ENCODE data around the gene NPL. TPM values are rescaled to one million over a fixed set of nuclear protein-coding genes. Genes with fewer than 3 reads are reported as not detected.

Gene NPL
- total RNA-seq, 4 donors from 2014 or later: 6.6 to 18.9 (median 9.7) TPM

DNA sequence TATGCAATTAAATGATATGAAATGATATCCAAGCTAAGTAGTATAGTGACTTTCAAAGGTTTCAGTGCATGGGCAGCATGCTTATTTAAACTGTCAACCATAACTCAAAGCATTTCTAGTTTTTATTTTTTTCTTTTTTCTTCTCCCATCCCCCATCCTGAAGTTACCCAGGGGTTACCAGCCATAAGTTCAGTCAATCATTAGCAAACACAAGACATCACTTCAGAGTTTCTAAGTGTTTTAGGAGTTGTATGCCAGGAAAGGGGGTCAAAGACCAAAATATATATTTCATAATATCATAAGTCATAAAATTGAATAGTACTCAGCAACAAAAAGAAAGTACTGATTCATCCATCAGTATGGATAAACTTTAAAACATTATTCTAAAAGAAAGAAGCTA lies 78.3 kb downstream of the NPL start:
- intact Hi-C loops (cut with DNase I; ENCODE audit: low total_unique reads): no loop called here
- TF ChIP-seq CTCF (IDR thresholded peaks at IDR 0.05) (no peak), POLR2A (IDR thresholded peaks at IDR 0.05) (no peak)
- H3K4me3 ChIP-seq (ENCODE audit: low read depth, poor library complexity, severe bottlenecking): no peak overlapping the region
- no peak for DNase-seq (ENCODE audit: low spot score in 2 of 2)

GRCh38 chr1:182869241-182869666 lies 79.7 kb downstream of the NPL start:
- no peak for DNase-seq (ENCODE audit: low spot score in 2 of 2)
- no peak overlapping the region for H3K4me3 ChIP-seq (ENCODE audit: low read depth, poor library complexity, severe bottlenecking)
- WGBS, 2 donors: 93 to 95% methylated on average over 12 of the region's 12 CpGs
- intact Hi-C loops (cut with DNase I; ENCODE audit: low total_unique reads): no loop called here
- TF ChIP-seq CTCF (IDR thresholded peaks at IDR 0.05) (no peak), POLR2A (IDR thresholded peaks at IDR 0.05) (no peak)

GRCh38 chr1:182872881-182873280 lies 83.3 kb downstream of the NPL start:
- TF ChIP-seq POLR2A (IDR thresholded peaks at IDR 0.05): no peak
- no peak for TF ChIP-seq CTCF (IDR thresholded peaks at IDR 0.05)
- no peak for DNase-seq (ENCODE audit: low spot score in 2 of 2)
- intact Hi-C loops (cut with DNase I; ENCODE audit: low total_unique reads): no loop called here

GRCh38 chr1:182875889-182876288 lies 86.3 kb downstream of the NPL start:
- DNase-seq (ENCODE audit: low spot score in 2 of 2): no peak
- intact Hi-C loops (cut with DNase I; ENCODE audit: low total_unique reads): no loop called here
- TF ChIP-seq POLR2A (IDR thresholded peaks at IDR 0.05): no peak
- TF ChIP-seq CTCF (IDR thresholded peaks at IDR 0.05): no peak
- no peak overlapping the region for H3K4me3 ChIP-seq (ENCODE audit: low read depth, poor library complexity, severe bottlenecking)
- 43 to 44% methylated on average over 2 of the region's 2 CpGs for WGBS, 2 donors

More at GRCh38 chr1:182872881-182873280, 83.3 kb downstream of the NPL start:
- 97 to 100% methylated on average over 3 of the region's 3 CpGs for WGBS, 2 donors
- H3K4me3 ChIP-seq (ENCODE audit: low read depth, poor library complexity, severe bottlenecking): no peak overlapping the region

GRCh38 chr1:182877331-182877730 lies 87.8 kb downstream of the NPL start:
- intact Hi-C loops (cut with DNase I; ENCODE audit: low total_unique reads): no loop called here
- DNase-seq (ENCODE audit: low spot score in 2 of 2): no peak
- H3K4me3 ChIP-seq (ENCODE audit: low read depth, poor library complexity, severe bottlenecking): no peak overlapping the region
- TF ChIP-seq POLR2A (IDR thresholded peaks at IDR 0.05): no peak
- TF ChIP-seq CTCF (IDR thresholded peaks at IDR 0.05): no peak

DNA sequence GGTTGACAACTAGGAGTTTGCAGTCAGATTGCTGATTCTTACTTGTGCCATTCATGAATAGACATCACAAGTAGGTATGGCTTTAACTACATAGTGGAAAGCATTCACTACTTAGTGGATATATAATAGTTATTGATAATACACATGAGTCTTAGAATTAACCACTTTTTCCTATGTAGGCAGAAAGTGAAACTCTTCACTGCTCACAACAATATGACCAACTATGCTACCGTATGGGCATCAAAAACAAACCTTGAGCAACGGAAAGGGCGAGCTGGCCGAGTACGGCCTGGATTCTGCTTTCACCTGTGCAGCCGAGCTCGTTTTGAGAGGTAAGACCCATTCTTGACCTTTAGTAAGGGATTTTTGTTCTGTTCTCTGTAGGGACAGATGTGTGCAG lies 88.3 kb downstream of the NPL start:
- intact Hi-C loops (cut with DNase I; ENCODE audit: low total_unique reads): no loop called here
- WGBS, 2 donors: 93 to 95% methylated on average over 7 of the region's 7 CpGs
- TF ChIP-seq POLR2A (IDR thresholded peaks at IDR 0.05) (no peak), CTCF (IDR thresholded peaks at IDR 0.05) (no peak)
- no peak for DNase-seq (ENCODE audit: low spot score in 2 of 2)
- H3K4me3 ChIP-seq (ENCODE audit: low read depth, poor library complexity, severe bottlenecking): no peak overlapping the region
